Ureter (tissue), 1 donor: ENCODE results near the gene CLEC14A. TPM values are rescaled to one million over a fixed set of nuclear protein-coding genes. Genes with fewer than 3 reads are reported as not detected.

Experiments
- DNase-seq: peaks from one replicate; pipeline ENCODE4 v3.0.0-alpha.2; 2020; ENCODE audit warnings: low spot score
- total RNA-seq: library from RNA; stranded (reverse); gene quantifications from one replicate; pipeline ENCODE4 v1.2.4, GENCODE V29; 2023
- donor health status: DM: yes; HTN: yes; CAD: no.

The CLEC14A gene
- total RNA-seq, 1 donor from 2014 or later: 18.6 TPM

GRCh38 chr14:38248321-38249028, 7.4 kb downstream of the CLEC14A start:
- DNase-seq: no peak

DNA sequence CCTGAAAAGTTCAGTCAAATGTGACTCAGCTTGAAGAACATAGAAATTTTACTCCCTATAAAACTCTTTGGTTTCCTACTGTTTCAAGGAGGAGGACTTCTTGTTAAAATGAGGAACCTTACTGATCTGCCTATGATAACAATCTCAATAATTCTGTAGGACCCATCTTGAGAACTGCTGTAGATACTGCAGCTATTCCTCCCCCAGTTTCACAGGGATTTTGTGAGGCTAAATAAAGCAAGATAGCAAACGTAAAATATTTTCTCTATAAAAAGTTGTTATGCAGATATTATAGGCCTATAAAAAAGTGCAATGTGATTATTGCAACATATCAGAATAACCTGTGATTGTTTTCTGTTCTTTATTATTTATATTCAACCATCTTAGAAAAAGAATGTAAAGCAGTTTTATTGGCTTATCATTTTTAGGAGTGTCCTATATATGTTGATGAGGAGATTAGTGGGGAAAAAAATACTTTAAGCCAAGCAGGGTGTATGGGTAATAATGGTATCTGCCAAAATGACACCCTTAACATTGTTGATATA, 12.1 kb downstream of the CLEC14A start:
- no peak for DNase-seq

DNA sequence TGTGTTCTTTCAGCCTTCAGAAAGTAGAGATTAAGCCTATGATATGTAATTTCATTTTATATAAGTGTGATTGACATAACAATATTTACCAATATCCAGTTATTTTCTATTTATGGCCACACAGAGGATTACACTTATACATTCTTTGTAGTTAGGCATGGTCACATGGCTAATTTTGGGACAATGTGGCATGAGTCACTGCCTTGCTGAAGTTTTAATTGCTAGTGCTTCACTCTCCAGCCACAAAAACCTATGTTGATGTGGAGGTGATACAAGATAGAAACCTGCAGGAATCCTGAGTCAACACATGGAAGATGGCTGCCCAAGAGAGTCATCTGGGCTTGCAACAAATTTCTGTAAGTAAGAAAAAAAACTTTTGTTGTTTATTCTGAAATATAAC, 17.0 kb downstream of the CLEC14A start:
- DNase-seq: no peak

DNA sequence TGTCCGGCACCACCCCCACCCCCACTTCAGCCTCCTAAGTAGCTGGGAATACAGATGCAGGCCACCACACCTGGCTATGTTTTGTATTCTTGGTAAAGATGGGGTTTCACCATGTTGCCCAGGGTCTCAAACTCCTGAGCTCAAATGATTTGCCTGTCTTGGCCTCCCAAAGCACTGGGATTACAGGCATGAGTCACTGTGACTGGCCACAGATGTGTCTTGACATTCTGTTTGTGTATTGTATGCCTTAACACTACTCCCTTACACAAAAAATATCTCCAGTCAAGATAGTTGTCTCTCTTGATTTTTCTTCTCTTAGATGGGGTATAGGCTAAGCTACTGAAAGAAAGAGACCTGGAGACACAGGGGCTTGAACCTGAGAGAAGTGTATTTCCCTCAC, 17.6 kb downstream of the CLEC14A start:
- DNase-seq: no peak

DNA sequence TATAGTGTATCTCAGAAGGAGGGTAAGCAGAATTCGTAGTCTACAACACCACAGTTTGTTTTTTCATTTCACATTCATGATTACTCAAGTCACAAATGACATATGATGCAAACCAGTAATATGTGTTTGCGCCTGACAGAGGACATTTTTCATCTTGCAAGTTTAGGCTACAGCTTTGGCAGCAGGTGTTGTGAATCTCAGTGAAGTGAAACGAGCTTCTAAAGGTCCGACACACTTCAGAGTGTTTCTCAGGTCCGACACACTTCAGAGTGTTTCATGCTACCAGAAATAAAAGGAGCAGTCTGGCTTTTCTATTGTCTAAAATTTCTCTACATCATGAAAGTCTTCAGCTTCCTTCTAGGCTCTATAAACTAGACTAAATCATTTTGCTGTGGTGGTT, 22.7 kb downstream of the CLEC14A start:
- DNase-seq: no peak

GRCh38 chr14:38226366-38226765, 29.5 kb downstream of the CLEC14A start:
- DNase-seq: no peak

- no peak for DNase-seq
Measured at GRCh38 chr14:38225946-38226345, 29.9 kb downstream of the CLEC14A start.

DNA sequence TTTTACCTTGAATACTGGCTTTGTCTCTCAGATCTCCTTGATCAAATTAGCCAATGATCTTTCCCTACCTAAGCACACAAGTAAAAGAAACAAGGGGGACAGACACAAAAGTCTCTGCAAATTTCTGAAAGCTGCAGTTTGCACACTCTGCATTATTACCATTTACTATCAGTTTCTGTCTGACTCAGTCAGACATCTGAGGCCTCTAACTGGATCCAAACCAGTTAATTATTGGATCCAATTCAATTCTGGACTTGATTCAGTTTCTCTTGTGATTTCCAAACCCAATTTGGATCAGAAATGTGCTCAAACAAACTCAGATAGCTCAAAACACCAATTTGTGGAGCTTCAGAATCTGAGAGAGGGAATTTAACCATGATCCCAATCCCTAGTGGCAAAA, 31.6 kb downstream of the CLEC14A start:
- DNase-seq: no peak

- no peak for DNase-seq
Measured at GRCh38 chr14:38221077-38221476, 34.8 kb downstream of the CLEC14A start.

- DNase-seq: no peak
Measured at GRCh38 chr14:38217553-38217952, 38.3 kb downstream of the CLEC14A start.

DNA sequence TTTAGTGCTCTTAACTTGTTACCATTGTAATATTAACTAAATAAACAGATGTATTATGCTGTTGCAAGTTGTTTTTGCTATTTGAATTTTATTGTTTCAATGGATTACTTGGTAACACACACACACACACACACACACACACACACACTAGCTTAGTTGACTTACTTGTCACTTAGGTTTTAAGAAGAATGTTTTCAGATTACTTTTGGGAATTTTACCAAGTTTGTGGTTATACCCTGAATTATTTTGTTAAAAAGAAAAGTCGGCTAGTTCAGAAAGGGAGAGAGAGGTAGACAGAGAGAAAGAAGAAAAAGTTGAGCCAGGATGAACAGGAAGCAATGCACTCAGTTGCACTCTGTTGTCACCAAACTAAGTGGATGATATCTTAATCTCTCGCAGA, 42.9 kb downstream of the CLEC14A start:
- DNase-seq: no peak

DNA sequence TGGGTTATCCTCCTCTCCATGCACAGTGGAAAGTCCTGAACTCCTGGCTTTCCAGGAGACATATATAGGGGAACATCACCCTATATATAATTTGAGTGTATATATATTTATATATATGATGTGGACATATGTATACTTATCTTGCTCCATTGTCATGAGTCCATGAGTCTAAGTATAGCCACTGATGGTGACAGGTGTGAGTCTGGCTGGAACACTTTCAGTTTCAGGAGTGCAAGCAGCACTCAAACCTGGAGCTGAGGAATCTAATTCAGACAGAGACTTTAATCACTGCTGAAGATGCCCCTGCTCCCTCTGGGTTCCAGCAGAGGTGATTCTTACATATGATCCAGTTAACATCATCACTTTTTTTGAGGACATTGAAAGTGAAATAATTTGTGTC, 43.8 kb downstream of the CLEC14A start:
- DNase-seq: no peak

- no peak for DNase-seq
Measured at GRCh38 chr14:38211255-38211735, 44.6 kb downstream of the CLEC14A start.

GRCh38 chr14:38210587-38211216, 45.2 kb downstream of the CLEC14A start:
- no peak for DNase-seq

DNA sequence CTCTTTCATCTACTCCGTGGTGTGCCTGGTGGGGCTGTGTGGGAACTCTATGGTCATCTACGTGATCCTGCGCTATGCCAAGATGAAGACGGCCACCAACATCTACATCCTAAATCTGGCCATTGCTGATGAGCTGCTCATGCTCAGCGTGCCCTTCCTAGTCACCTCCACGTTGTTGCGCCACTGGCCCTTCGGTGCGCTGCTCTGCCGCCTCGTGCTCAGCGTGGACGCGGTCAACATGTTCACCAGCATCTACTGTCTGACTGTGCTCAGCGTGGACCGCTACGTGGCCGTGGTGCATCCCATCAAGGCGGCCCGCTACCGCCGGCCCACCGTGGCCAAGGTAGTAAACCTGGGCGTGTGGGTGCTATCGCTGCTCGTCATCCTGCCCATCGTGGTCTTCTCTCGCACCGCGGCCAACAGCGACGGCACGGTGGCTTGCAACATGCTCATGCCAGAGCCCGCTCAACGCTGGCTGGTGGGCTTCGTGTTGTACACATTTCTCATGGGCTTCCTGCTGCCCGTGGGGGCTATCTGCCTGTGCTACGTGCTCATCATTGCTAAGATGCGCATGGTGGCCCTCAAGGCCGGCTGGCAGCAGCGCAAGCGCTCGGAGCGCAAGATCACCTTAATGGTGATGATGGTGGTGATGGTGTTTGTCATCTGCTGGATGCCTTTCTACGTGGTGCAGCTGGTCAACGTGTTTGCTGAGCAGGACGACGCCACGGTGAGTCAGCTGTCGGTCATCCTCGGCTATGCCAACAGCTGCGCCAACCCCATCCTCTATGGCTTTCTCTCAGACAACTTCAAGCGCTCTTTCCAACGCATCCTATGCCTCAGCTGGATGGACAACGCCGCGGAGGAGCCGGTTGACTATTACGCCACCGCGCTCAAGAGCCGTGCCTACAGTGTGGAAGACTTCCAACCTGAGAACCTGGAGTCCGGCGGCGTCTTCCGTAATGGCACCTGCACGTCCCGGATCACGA, 46.0 kb downstream of the CLEC14A start:
- no peak for DNase-seq

GRCh38 chr14:38208618-38209562, 47.0 kb downstream of the CLEC14A start:
- DNase-seq: no peak

DNA sequence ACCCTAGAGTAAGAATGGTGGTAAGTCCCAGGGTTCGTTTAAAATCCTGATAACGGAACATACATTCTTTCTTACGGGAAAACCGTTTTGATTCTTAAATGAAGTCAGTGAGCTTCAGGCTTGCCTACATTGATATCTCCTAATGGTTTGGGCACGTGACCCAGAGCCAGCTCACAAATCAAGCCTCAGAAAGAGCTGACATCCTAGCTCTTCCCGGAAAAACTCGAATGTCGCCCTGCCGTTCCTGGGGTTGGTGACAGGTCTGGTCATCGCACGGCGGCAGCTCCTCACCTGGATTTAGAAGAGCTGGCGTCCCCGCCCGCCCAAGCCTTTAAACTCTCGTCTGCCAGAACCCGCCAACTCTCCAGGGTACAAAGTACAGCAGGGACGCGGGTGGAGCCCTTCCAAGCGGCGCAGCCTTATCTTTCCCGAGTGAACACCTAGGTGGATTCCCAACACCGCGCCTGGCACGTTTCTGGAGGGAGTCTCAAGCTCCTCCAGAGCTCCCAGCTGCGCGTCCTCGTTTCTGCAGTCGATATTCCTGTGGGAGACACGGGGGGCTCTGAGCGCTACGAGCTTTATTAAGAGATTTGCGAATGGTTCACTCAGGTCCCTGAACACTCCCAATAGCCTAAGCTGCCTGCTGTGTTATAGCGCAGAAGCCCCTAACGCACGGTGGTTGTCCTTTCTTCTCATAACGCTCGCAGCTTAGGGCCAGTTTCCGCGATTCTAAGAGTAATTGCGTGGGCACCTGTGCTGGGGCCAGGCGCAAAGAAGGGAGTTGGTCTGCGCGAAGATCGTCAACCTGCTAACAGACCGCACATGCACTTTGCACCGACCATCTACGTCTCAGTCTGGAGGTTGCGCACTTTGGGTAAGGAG, 47.9 kb downstream of the CLEC14A start, which contains the start of gene SSTR1:
Gene SSTR1, plus strand, starts transcription at position 169 of the 882 bp plus-strand sequence. CDS start 1,486 bp downstream, outside the sequence.
- DNase-seq: no peak

- no peak for DNase-seq
Measured at GRCh38 chr14:38207377-38207735, 48.5 kb downstream of the CLEC14A start.

- DNase-seq: no peak
Measured at GRCh38 chr14:38206689-38207376, 49.1 kb downstream of the CLEC14A start.
